DMS153 treated with DMSO at 0.1 percent for 48 hours (cell line): Measurements from ENCODE around the gene DLX3.

ENCODE experiments used
- DNase-seq: peaks from one replicate; lab custom pipeline; 2025; ENCODE audit not compliant: unreplicated experiment; lab: John Stamatoyannopoulos, UW

DLX3 gene

DNA sequence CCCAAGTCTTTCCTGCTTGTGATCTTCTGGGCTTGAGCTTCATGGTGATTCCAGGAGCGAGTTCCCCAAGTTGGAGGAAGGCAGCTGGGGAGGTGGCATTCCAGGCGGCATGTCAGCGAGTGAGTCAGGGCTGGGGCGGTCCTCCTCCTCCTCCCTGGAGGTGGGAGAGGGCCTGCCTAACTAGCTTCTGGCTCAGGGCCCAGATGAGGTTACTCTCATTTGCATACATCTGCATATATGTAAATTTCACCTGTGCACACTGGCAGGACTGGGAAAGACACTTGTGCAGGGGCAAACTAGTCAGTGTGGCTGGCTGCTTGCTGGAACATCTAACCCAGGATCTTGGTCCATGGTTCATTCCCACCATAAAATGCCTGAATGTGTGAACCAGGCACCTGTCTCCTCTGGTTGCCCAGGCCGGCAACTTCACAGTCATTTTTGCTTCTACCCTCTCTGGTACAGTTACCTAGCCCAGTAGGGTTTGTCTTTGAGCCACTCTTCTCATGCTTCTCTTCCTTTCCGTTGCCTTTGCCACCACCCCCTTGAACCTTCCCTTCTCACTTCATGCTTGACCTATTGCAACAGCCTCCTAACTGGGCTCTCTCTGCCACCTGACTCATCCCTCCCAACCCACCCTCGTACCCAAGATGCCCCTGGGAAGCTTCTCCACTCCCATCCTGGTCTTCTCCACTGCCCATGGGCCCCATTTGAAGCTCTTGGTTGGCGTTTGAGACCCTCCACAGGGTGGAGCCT is 35.7 kb downstream of the DLX3 start:
- no peak for DNase-seq

DNA sequence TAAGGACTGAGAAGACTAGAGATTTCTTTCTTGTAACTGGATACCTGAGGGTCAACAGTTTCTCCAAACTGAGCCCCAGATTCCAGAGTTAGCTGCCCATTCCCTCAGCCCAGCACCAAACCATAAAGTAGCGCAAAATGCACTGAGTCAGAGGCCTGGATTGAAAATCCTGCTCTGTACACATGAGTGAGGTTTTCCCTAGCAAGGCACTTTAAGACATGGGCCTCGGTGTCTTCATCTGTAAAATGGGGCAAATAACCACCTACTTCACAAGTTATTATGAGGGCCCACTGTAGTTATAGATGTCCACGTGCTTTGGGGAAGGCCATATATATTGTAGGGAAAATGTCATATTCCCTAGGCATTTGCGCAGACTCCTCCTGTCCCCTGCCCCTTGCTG is 36.3 kb downstream of the DLX3 start:
- DNase-seq, result no peak

DNA sequence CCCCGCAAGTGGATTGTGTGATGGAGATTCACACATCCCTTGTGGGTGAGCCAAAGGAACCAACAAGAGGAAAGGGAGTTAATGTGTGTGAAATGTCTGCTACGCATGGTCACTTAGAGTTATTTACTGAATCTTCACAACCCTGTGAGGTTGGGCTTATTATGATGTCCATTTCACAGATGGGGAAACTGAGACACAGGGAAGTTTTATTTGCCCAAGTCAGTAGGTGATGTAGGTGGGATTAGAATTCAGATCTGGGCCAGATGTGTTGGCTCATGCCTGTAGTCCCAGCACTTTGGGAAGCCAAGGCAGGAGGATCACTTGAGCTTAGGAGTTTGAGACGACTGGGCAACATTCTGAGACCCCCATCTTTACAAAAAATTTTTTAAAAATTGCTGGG is 37.7 kb downstream of the DLX3 start:
- no peak for DNase-seq

DNA sequence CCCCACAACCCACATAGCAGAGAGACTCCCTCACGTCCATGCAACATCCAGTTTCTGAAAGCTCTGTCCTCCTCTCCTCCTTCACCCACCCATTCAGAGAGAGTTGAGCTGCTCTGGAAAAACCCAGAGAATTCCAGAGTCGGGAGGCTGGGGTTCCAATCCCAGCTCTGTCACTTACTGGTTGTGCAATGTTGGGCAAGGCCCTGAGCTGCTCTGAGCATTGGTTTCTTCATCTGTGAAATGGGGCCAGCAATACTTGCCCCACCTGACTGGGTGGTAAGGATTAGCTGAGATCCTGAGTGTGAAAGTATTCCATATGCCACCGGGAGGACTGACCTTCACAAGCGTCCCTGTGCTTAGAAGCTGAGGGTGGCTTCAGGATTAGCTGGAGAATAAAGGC is 38.2 kb downstream of the DLX3 start:
- no peak for DNase-seq

DNA sequence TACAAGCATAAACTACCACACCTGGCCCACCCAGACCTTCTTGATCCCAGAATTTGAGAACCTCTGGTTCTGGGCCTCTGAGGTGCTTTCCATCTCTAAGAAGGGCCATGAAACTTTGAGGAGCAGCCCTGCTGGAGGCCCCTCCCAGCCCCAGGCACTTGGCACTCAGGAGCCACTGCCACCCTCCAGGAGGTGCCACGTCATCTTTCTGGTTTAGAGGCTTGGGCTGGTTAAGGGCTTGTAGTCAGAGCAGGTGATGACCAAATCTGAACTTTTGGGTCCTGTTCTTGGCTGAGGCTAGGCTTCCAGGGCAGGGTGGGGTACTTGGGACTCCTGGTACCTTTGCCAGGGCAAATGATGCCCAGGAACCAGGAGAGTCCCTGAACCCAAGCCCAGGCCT is 39.9 kb downstream of the DLX3 start:
- DNase-seq, result no peak

DNA sequence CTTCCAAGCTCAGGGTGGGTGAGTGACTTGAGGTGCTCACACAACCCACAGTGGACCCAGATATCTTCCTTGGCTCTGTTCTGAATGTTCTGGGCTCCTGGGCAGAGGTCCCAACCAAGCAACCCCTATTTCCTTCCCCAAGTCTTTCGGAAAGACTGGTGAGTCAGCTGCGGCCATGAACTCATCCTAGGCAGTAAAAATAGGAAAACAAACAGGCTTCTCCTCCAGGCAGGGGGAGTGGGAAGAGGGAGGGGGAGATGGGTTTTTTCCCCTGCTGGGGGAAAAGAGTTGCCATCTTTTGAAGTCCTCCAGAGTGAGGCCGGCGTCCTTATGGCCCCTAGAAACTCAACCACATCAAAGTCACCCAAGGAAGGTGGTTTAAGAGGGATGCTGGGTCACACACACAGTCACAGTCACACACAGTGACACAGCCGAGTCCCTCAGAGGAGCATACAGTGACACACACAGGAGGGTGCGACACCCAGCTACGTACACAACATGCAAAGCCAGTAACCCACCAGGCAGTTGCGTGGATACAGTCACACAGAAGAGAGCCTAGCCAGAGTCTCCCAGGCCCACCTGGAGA is 42.0 kb downstream of the DLX3 start:
- no peak for DNase-seq

DNA sequence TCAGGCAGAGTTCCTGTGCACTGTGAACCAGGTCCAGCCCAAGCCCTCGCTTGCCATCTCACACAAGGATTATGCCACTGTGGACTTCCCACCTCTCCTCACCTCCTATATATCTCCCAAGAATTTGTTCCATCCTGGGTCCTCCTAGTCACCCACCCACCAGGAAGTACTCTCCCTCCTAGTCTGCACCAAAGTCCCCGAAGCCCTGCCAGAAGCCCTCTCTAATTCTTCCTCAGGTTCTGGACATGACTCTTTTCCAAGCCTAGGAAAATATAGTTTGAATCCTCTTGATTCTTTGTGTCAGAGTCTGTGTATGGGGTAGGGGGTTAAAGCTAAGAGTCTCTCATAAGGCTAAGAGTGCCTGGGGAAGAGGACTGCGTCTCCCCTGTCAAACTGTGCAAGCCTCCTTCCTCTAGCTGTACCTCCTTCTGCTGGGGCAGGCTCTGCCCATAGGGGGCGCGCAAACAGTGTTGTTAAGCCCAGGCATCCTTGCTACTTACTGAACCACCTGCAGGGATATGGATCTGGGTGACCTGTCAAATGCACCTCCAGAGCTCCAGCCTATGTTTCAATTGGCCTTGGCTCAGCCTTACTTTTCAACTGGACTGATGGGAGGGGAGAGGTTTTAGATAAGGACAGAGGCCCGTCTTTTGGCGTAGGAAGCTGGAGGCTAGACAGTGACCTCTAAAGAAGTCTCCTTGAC is 42.7 kb downstream of the DLX3 start:
- peak; percentile 66 for DNase-seq

DNA sequence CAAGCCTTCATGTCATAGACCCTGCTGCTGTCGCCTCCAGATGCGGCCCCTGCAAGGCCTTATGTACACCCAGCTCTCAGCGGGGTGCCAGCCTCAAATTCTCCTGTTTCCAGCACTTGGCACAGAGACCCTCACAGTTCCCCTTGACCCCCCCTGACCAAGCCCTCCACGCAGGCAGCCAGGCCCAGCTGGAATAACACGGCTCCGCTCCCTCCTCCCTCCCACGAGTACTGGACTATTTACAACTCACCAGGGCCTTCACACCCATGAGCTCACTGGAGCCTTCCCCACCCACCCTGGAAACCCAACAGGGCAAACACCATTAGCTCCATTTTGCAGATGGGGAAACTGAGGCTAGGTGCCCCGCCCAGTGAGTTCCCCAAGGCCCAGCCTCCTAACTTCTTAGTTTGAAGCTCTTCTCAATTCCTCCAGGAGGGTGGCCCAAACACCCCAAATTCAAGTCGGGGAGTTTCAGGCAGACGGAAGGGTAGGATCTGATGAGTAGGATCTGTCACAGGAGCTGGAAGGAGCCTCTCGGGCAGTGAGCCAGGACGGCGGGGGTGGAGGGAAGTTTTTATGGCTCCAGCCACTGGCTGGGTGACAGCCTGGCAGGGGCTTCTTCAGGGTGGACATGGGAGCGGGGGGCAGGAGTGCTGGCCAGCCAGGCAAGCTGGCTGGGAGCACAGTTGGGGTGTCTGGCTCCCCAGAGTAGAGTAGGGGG is 43.5 kb downstream of the DLX3 start:
- DNase-seq, result no peak

DNA sequence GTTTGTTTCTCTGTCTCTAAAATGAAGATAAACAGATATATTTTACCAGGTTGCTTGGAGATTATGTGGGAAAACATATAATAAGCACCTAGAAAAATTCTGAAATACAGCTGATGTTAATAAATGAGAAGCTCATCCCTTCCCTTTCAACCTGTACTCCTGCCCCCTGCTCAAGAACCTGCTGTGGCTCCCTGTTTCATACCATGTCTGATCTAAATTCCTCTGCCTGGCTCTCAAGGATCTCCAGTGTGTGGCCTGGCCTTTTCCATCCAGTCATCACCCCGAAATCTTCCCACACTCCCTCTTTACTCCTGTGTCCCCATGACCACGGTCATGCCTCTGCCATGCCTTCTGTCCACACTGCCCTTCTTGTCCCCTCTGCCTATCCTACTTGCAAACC is 45.4 kb downstream of the DLX3 start:
- no peak for DNase-seq

DNA sequence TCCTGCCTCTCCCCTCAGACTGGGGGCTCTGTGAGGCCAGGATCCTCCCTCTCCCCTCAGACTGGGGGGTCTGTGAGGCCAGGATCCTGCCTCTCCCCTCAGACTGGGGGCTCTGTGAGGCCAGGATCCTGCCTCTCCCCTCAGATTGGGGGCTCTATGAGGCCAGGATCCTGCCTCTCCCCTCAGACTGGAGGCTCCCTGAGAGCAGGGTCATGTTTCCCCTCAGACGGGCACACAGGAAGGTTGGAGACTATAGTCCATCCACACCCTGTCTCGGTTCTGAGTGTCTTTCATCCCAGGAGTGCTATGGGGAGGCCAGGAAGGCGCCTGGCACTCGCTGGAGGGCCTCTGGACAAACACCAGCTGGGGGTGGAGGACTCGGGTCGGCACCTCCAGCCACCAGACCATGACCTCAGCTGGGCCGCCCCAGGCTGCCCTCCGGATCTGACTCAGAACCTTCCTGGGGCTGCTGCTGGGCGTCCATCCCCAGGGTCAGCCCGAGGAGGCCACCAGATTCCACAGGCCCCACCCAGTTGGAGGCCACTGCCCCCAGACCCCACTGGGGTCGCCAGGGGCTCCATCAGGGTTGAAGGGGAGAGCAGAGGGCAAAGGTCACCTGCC is 48.0 kb downstream of the DLX3 start:
- no peak for DNase-seq

DNA sequence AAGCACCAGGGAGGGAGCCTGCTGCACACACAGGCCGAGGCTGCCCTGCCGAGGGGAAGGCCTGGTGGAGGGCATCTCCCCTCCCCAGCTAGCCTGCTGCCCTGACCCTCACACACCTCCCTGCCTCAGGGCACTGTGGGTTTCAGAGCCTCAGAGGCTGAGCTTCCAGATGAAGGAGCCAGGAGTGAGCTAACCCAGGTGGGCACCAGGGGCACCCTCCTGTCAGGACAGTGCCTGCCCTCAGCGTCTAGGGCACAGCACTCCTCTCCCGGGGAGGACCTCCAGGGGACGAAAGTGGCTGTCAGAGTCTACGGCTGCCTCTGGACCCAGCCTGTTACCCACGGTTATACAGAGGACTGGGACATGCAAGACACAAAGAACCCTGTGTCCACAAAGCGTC is 48.8 kb downstream of the DLX3 start:
- DNase-seq, result no peak

DNA sequence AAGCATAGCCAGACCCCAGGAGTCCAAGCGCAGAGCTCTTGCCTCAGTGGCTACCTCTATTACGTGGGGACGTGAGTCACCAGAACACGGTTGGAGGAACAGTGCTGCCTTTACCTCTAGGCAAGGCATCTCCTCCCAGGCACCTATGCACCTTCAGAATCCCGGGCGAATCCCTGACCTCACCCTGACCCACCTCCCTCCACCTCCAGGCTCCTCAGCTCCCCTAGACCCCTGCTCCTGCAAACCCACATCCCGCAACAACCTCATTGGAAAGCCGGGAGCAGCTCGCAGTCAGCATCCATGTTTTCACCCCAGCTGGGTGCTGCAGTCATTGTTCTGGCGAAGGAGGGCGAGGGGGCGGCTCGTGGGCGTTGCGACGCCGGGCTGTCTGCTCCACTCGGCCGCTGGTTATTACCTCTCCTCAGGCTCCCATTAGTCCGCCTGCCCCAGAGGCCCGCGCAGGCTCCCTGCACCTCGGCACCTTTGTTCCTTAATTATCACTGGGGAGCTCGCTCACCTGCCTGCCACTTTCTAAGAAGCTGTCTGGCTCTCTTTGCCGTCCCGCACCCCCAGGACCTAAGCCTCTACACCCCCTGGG is 50.7 kb downstream of the DLX3 start:
- DNase-seq, result no peak

DNA sequence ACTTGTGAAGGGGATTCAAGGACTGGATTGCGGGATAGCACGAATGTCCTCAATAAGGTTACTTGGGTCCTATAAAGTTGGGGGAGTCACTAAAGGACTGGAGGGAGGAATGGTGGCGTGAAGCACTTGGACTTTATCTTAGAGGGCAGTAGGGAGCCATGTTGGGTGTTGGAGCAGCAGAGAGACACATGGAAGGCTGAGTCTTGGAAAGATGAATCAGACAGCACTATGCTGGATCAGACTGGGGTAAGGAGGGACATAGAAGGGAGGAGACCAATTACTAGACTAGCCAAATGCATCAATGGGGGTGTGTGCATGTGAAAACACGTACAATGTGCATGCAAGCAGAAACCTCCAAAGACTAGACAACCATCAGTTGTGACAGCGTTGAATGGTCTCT is 52.1 kb downstream of the DLX3 start:
- no peak for DNase-seq

DNA sequence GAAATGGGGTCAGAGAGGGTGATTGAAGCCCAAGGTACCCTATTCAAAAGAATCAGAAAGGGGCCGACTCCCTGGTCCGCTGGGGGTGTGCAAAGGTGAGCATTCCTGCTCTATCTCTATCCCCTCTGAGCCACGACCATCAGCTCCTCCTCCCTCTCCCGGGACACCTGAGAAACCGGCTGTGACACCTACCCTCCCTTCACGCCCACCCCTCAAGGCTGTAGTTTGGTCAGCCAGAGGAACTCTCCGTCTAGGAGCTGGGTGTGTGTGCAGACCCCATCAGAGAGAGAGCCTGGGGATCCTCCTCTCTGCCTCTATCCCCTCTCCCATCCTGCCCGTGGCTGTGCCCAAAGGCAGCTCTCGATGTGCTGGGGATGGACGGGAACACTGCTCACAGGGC is 53.6 kb downstream of the DLX3 start:
- DNase-seq, result no peak
